Activated CD4-positive, alpha-beta T cell treated with anti-CD3 and anti-CD28 coated beads for 1 hour (primary cell): ENCODE results near the gene SLC43A1.
A peak's percentile ranks its signal among the peaks of the same experiment; 100 is the strongest.

Experiments used
- DNase-seq: peaks from one replicate; pipeline ENCODE4 v3.0.0-alpha.2; 2020

The SLC43A1 gene

GRCh38 chr11:57497303-57498247 is 17.9 kb downstream of the SLC43A1 start:
- DNase-seq = no peak

GRCh38 chr11:57496109-57496820 is 19.2 kb downstream of the SLC43A1 start:
- DNase-seq = no peak

- peak; percentile 61 for DNase-seq
Measured at GRCh38 chr11:57493507-57494503, 21.7 kb downstream of the SLC43A1 start.

- no peak for DNase-seq
Measured at GRCh38 chr11:57491371-57492061, 24.0 kb downstream of the SLC43A1 start.

- no peak for DNase-seq
Measured at GRCh38 chr11:57490456-57491248, 24.9 kb downstream of the SLC43A1 start.

- no peak for DNase-seq
Measured at GRCh38 chr11:57487920-57488659, 27.4 kb downstream of the SLC43A1 start.

- no peak for DNase-seq
Measured at GRCh38 chr11:57487021-57487778, 28.3 kb downstream of the SLC43A1 start.

- no peak for DNase-seq
Measured at GRCh38 chr11:57485217-57485990, 30.1 kb downstream of the SLC43A1 start.

GRCh38 chr11:57484141-57484710 is 31.3 kb downstream of the SLC43A1 start:
- no peak for DNase-seq

GRCh38 chr11:57483562-57483918 is 32.0 kb downstream of the SLC43A1 start:
- no peak for DNase-seq

GRCh38 chr11:57482782-57483561 is 32.5 kb downstream of the SLC43A1 start:
- DNase-seq = peak; percentile 51

GRCh38 chr11:57481915-57482781 is 33.4 kb downstream of the SLC43A1 start:
- DNase-seq = no peak

- DNase-seq = no peak
Measured at GRCh38 chr11:57481315-57481714, 34.2 kb downstream of the SLC43A1 start.

- DNase-seq = peak; percentile 39
Measured at GRCh38 chr11:57480409-57481137, 34.9 kb downstream of the SLC43A1 start.

- DNase-seq = no peak
Measured at GRCh38 chr11:57479911-57480310, 35.6 kb downstream of the SLC43A1 start.
